ENCODE data around the gene SH3RF1. TPM values are rescaled to one million over a fixed set of nuclear protein-coding genes. Genes with fewer than 3 reads are reported as not detected.

SH3RF1 gene
- total and polyA plus RNA-seq, 2 experiments from 2014 or later, result 7.8 to 12.4 TPM

GRCh38 chr4:169205075-169205743 lies 65.5 kb downstream of the SH3RF1 start (continued):
- TF ChIP-seq CTCF (conservative IDR thresholded peaks at IDR 0.05; ENCODE audit: low read depth in 2 of 2), result no peak

- H3K27ac ChIP-seq (ENCODE audit: low read depth), result no peak overlapping the region
- H3F3A ChIP-seq (replicated peaks; ENCODE audit: low read depth), result no peaks in the 10 kb centered on the region
- no peaks in the 10 kb centered on the region for H3K36me3 ChIP-seq (ENCODE audit: insufficient read depth)
- no peak overlapping the region for H2AFZ ChIP-seq
- H3K36me3 Mint-ChIP-seq (ENCODE audit: low read depth), result no peaks in the 10 kb centered on the region
- H3K4me2 ChIP-seq, result no peak overlapping the region
- no peaks in the 10 kb centered on the region for H3K9me2 ChIP-seq (ENCODE audit: insufficient read depth)
- H4K20me1 ChIP-seq (replicated peaks; ENCODE audit: insufficient read depth), result no peaks in the 10 kb centered on the region
- peaks cover 59% of the 10 kb centered on the region for H3K79me2 ChIP-seq (replicated peaks; ENCODE audit: insufficient read depth)
- no peak overlapping the region for H3K27ac Mint-ChIP-seq
- ATAC-seq (no peak), DNase-seq (ENCODE audit: low spot score) (no peak)
- no peak overlapping the region for H3K4me3 ChIP-seq
- no peaks in the 10 kb centered on the region for H3K27me3 ChIP-seq (ENCODE audit: insufficient read depth)
- peaks cover 15% of the 10 kb centered on the region for H3K4me1 ChIP-seq (ENCODE audit: insufficient read depth)
- H3K9me3 Mint-ChIP-seq, result no peaks in the 10 kb centered on the region
- H3K4me1 Mint-ChIP-seq, result peaks cover 27% of the 10 kb centered on the region
- no peaks in the 10 kb centered on the region for H3K27me3 Mint-ChIP-seq (ENCODE audit: insufficient read depth, low read depth, poor library complexity)
- H3K4me3 Mint-ChIP-seq, result no peak overlapping the region
- TF ChIP-seq ETS1 (IDR thresholded peaks at IDR 0.05), result no peak
- TF ChIP-seq CTCF (conservative IDR thresholded peaks at IDR 0.05; ENCODE audit: low read depth in 2 of 2), result no peak
- no peak for TF ChIP-seq REST (IDR thresholded peaks at IDR 0.05; ENCODE audit: unreplicated experiment)
- TF ChIP-seq ZNF114 (CRISPR knock-in tag; IDR thresholded peaks at IDR 0.05), result no peak
- TF ChIP-seq STAT1 (IDR thresholded peaks at IDR 0.05; ENCODE audit: unreplicated experiment), result no peak
- TF ChIP-seq EZH2phosphoT487 (IDR thresholded peaks at IDR 0.05; ENCODE audit: unreplicated experiment), result no peak
- no peak for TF ChIP-seq ZNF462 (CRISPR knock-in tag; IDR thresholded peaks at IDR 0.05)
- TF ChIP-seq JUNB (IDR thresholded peaks at IDR 0.05; ENCODE audit: unreplicated experiment), result no peak
- TF ChIP-seq NANOG (IDR thresholded peaks at IDR 0.05; ENCODE audit: borderline replicate concordance), result no peak
Observed at GRCh38 chr4:169203891-169204290, 66.9 kb downstream of the SH3RF1 start.

All from GM23338 (cell line).